Epithelial cell of esophagus (primary cell): ENCODE results near the gene CD58.

Experiments
- DNase-seq: peaks from one replicate; pipeline ENCODE4 v3.0.0; 2010; ENCODE audit warnings: low read depth
- H3K4me3 ChIP-seq: 2 replicates; pipeline ENCODE4 v1.5.1; 2011; ENCODE audit warnings: mild to moderate bottlenecking, low read length, control low read depth
- TF ChIP-seq, protein P1 (sequence below): IDR thresholded peaks from 2 replicates; pipeline ENCODE4 v1.5.1; 2011; ENCODE audit warnings: low read depth, mild to moderate bottlenecking, low read length, control low read depth, inconsistent platforms; ENCODE audit not compliant: insufficient read depth; ENCODE audit errors: missing control alignments

CD58 gene

GRCh38 chr1:116538544-116538943 lies 32.3 kb downstream of the CD58 start:
- DNase-seq = peak; percentile 85
- TF ChIP-seq, protein P1, sequence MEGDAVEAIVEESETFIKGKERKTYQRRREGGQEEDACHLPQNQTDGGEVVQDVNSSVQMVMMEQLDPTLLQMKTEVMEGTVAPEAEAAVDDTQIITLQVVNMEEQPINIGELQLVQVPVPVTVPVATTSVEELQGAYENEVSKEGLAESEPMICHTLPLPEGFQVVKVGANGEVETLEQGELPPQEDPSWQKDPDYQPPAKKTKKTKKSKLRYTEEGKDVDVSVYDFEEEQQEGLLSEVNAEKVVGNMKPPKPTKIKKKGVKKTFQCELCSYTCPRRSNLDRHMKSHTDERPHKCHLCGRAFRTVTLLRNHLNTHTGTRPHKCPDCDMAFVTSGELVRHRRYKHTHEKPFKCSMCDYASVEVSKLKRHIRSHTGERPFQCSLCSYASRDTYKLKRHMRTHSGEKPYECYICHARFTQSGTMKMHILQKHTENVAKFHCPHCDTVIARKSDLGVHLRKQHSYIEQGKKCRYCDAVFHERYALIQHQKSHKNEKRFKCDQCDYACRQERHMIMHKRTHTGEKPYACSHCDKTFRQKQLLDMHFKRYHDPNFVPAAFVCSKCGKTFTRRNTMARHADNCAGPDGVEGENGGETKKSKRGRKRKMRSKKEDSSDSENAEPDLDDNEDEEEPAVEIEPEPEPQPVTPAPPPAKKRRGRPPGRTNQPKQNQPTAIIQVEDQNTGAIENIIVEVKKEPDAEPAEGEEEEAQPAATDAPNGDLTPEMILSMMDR = no peak
- H3K4me3 ChIP-seq = no peak overlapping the region

DNA sequence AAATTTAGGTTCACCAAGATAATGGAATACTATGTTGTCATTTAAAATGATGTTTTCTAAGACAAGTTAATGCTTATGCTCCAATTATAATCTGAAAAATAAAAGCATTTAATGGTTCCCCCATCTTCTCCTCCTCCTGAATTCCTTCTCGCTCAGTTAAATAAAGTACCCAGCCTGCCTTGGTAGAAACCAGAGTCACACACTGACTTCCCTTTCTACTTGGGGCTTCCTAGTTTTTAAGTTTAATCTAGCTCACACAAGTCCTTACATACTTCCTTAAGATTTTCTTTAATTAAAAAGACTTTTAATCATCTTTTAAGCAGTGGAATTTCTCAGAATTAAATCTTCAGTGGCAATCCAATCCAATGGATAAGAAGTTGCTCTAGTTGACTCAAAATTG lies 32.9 kb downstream of the CD58 start:
- TF ChIP-seq, protein P1 = no peak
- DNase-seq = no peak

DNA sequence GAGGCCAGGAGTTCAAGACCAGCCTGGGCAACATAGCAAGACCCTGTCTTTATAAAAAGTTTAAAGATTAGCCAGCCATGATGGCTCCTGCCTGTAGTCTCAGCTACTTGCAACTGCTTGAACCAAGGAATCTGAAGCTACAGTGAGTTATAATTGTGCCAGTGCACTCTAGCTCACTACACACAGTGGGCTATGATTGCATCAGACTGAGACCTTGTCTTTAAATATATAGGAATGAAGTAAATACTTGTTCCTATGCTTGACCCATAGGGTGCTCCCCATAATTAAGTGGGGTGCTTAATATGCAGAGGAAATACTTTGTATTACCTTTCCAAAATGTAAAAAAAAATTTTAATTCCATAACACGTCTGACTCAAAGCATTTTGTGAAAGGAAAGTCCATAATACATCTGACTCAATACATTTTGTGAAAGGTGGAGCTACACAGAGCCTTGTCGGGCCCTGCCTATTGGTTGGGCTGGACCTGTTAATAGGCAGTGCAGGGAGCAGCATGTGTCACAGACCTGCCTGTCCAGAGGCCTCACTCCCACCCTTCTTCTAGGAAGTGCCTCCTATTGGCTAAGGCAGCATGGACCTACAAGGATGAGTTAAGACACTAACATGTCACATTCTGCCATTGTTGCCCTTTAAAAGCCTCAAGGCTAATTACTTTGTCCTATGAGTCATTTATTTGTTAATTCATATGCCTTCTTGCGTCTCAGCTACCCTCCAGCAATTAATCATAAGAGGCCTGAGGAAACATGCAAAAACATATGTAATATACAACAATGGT lies 33.6 kb downstream of the CD58 start:
- TF ChIP-seq, protein P1 = no peak
- peak; percentile 100 for DNase-seq
- H3K4me3 ChIP-seq = no peak overlapping the region

More for the DNA sequence above, 32.9 kb downstream of the CD58 start:
- no peak overlapping the region for H3K4me3 ChIP-seq

DNA sequence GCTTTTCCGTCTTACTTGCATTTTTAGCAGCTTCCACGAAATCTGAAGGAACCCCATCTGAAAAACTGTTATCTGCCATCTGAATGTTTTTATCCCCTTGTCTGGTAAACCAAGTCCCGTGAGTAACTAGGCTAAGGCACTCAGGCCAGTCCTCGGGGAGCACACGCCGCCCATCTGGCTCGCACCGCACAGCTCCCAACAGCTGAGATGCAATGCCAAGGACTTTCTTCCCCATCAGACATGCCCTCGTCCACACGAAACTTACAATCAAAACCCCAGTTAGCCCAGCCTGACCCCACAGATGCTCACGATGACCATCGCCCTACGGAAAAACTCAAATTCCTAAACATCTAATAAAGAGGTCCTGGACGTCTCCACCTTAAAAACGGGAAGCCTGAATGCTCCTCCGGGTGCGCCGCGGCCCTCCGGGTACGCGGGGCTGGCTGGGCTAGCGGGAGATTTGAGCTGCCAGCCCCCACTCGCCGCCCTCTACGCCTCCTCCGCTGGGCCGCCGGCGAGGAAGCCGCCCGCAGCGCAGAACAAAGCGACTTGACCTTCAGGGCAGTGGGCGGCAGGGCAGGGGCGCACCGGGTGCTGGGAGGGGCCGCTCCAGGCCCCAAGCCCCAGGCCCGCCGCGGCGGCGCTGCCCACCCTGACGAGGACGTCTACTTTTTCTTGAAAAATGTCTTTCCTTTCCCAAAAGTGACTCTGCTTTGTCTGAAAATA lies 36.6 kb downstream of the CD58 start:
- no peak overlapping the region for H3K4me3 ChIP-seq
- TF ChIP-seq, protein P1 = no peak

DNA sequence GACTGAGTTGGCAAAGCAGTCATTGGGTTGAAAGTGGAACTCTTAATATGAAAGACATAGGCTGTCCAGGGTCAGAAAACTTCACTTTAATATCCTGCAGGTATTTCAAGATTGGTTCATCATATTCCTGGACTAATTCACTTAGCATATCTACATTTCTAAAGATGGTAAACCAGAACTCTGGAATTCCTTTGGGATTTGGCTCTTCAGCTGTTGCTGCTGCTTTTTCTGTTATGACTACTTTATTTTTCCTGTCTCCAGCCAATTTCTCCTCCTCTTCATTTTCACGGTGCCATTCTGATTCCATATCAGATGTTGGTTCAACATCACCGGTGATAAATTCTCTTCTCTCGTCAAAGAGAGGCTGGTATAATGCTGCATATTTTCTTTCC lies 37.4 kb downstream of the CD58 start:
- TF ChIP-seq, protein P1 = no peak
- DNase-seq = no peak
- no peak overlapping the region for H3K4me3 ChIP-seq

More for the DNA sequence above, 36.6 kb downstream of the CD58 start:
- DNase-seq = no peak

DNA sequence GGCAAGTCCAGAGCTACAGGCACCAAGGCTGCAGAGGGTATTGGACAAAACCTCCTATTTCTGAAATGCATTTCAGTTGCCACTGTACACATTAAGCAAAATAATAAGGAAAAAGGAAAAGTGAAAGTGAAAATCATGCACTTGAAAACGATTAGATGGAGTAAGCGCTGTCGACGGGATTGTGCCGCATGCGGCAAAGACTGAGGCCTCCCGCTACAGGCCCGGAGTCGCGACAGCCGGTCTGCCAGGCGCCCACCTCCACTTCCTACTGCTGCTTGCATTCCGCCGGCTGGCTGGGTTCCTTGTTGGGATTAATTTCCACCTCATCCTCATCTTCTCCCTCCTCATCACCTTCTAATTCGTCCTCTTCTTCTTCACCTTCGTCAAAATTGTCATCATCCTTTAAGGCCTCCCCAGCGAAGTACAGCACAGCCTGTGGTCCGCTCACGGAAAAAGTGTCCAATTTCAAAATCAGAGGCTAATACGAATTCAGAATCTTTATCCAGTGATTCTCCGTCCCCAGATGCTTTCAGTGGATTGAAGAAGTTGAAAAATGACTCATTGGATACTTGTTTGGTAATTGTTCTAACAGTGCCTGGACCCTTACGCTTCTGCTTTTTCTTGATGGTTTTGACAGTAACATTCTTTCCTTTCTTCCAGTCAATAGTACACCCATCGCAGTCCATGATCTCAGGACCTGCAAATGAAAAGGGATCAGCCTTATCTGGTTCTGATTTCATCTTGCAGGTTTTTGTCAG lies 38.0 kb downstream of the CD58 start:
- no peak overlapping the region for H3K4me3 ChIP-seq
- TF ChIP-seq, protein P1 = no peak
- DNase-seq = no peak
